GM10248 (cell line): ENCODE data around the gene COX4I2.
A peak's percentile ranks its signal among the peaks of the same experiment; 100 is the strongest.

Experiments
- CTCF ChIA-PET: fragments of 300-600 bp; sonication (Branson Sonifier 250); formaldehyde crosslinking; extraction: SDS; loops from one replicate; lab custom pipeline; 2021; ENCODE audit warnings: antibody characterized with exemption; lab: Yijun Ruan, JAX
- POLR2A ChIA-PET: fragments of 350-650 bp; sonication (Branson Sonifier 250); formaldehyde crosslinking; extraction: SDS; loops from one replicate; lab custom pipeline; 2020; ENCODE audit warnings: antibody characterized with exemption; lab: Yijun Ruan, JAX
- DNase-seq: peaks from one replicate; pipeline ENCODE4 v3.0.0; 2012; ENCODE audit errors: extremely low spot score
- TF ChIP-seq, protein P1 (sequence below): IDR thresholded peaks from 2 replicates; pipeline ENCODE4 v1.5.1; 2012; ENCODE audit warnings: mild to moderate bottlenecking, low read depth; ENCODE audit errors: extremely low read depth, missing control alignments, control extremely low read depth

COX4I2 gene

DNA sequence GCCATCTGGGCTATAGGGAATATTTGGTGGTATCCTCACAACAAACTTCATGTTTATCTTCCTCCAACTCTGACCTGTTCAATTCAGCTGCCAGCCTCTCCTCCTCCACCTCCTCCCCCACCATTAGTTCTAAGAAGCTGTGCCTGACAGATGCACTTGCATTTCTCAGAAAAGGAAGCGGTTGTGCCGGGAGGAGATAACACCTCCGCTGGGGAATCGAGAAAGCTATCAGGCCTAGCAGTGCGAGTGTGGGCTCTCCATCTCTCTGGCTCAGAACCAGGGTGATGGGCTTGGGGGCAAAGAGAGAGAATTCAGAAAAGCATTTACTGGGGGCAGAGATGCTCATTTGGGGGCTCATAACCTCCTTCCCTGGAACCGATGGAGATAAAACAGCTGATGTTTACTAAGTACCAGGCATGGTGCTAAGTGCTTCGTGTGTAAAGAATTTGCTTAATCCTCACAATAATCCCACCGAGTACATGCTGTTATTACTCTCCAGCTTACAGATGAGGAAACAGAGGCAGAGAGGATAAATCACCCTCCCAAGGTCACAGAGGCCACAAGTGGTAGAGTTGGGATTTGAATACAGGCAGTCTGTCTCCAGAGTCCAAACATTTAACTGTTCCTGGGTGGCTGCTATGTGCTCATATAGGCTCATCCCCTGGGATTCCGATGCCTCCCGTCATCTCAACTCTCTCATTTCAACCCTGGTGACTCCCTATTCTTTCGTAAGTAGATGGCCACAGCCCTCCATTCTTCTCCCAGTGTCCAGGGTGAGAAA lies 38.3 kb downstream of the COX4I2 start:
- TF ChIP-seq, protein P1, sequence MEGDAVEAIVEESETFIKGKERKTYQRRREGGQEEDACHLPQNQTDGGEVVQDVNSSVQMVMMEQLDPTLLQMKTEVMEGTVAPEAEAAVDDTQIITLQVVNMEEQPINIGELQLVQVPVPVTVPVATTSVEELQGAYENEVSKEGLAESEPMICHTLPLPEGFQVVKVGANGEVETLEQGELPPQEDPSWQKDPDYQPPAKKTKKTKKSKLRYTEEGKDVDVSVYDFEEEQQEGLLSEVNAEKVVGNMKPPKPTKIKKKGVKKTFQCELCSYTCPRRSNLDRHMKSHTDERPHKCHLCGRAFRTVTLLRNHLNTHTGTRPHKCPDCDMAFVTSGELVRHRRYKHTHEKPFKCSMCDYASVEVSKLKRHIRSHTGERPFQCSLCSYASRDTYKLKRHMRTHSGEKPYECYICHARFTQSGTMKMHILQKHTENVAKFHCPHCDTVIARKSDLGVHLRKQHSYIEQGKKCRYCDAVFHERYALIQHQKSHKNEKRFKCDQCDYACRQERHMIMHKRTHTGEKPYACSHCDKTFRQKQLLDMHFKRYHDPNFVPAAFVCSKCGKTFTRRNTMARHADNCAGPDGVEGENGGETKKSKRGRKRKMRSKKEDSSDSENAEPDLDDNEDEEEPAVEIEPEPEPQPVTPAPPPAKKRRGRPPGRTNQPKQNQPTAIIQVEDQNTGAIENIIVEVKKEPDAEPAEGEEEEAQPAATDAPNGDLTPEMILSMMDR = no peak
- ChIA-PET CTCF (interaction anchor here (1.2 to 7.4 kb wide), 9 partner anchors 8 to 63 kb away, joined by 3 to 65 read pairs (median 12); partner anchors contain the start of gene BCL2L1), POLR2A (interaction anchor here (0.7 kb wide), 1 partner anchor 47 kb away, joined by 3 read pairs; the partner anchor contains the start of gene BCL2L1)
- DNase-seq = peak; percentile 54

DNA sequence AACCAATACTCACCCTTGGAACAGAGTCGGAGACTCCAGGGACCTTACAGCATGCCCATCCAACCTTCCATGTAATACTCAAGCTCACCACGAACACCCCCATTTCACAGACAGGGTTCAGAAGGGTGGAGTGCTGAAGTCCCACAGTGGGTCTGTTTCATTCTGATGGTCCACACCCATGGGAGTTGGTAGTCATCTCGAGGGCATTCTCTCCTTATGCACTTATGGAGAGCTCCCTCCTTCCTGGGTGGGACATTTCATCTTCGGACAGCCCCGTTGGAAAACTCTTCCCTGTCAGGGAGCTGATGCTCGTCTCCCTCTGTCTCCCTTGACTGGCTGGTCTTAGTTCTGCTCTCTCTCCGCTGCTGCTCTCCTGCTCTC lies 38.9 kb downstream of the COX4I2 start:
- TF ChIP-seq, protein P1 = no peak
- ChIA-PET POLR2A (no interaction called here), CTCF (interaction anchor here (1.5 to 7.4 kb wide), 8 partner anchors 8 to 64 kb away, joined by 5 to 65 read pairs (median 12); partner anchors contain the start of gene BCL2L1)
- no peak for DNase-seq

DNA sequence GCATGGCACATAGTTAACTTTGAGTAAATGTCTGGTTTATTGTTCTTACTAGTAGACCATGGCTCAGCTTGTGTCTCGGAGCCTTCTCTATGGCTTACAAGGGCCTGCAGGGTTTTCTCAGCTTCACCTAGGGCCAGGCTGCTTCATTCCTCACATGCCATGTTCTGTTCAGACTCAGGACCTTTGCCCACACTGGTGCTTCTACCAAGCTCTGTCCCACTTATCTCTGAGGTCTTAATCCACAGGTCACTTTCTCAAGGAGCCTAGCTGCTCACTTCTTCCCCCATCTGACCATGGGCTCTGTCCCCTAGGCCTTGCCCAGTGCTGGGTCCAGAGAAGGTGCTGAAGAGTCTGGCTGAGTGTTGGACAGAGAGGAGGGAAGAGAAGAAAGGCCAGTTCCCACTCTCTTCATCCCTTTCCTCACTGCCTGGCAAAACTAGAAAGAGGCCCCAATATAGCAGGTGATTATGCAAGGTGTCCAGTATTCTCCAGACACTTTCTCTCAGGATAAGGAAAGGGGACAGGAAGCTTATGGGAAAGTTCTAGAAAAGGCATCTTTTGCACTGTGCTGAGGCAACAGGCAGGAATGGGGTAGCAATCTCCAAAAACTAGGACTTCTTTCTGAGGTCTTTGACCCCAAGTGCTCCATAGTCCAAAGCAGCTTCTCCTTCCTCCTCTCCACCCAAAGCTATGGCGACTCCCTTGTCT lies 40.0 kb downstream of the COX4I2 start:
- ChIA-PET CTCF (interaction anchor here (1.5 to 7.4 kb wide), 3 partner anchors 17 to 45 kb away, joined by 5 to 65 read pairs (median 64); partner anchors contain the start of gene BCL2L1), POLR2A (no interaction called here)
- TF ChIP-seq, protein P1 = no peak
- DNase-seq = no peak

DNA sequence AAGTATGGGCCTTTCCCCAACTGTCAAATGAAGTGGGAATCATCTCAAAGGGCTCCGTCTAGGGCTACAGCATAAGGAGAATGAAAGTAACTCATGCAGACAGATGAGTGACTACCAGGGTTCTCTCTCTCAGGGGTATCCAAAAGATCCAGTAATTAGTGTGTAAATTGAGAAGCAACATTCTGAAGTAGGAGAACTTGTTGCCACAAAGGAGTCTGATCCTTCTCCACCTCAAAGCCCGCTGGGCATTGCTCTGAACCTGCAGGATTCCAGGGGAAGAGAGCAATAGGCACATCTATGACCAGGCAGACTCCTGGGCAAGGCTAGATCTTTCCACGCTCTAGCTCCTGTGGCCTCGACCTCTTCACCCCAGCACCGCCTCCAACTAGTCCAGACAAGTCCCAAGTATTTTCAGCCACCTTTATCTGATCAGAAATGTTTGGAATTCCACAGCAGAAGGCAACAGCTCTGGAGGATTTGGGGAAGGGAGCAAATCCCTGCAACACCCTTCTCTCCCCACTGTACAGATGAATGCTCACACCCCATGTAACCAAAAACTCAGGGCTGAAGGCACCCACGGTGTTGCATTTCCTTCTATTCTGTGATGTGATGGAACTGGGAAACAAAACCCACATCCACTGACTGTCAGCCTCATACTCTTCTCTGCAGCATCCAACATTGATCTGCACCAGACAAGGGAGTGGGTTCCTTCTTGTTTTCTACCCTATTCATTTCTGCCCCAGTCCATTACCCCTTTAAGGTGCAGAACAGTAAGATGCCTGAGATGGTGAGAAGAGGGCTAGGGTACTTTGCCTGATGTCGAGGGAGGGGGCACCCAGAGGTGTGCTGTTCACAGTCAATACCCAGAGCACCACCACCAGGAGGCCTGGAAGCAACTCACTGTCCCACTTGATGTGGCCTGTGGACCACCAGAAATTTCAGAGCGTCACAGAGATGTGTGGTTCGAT lies 41.0 kb downstream of the COX4I2 start:
- ChIA-PET CTCF (interaction anchor here (1.0 to 7.4 kb wide), 4 partner anchors 18 to 68 kb away, joined by 3 to 65 read pairs (median 34); partner anchors contain the start of gene BCL2L1), POLR2A (no interaction called here)
- no peak for DNase-seq
- TF ChIP-seq, protein P1 = no peak

DNA sequence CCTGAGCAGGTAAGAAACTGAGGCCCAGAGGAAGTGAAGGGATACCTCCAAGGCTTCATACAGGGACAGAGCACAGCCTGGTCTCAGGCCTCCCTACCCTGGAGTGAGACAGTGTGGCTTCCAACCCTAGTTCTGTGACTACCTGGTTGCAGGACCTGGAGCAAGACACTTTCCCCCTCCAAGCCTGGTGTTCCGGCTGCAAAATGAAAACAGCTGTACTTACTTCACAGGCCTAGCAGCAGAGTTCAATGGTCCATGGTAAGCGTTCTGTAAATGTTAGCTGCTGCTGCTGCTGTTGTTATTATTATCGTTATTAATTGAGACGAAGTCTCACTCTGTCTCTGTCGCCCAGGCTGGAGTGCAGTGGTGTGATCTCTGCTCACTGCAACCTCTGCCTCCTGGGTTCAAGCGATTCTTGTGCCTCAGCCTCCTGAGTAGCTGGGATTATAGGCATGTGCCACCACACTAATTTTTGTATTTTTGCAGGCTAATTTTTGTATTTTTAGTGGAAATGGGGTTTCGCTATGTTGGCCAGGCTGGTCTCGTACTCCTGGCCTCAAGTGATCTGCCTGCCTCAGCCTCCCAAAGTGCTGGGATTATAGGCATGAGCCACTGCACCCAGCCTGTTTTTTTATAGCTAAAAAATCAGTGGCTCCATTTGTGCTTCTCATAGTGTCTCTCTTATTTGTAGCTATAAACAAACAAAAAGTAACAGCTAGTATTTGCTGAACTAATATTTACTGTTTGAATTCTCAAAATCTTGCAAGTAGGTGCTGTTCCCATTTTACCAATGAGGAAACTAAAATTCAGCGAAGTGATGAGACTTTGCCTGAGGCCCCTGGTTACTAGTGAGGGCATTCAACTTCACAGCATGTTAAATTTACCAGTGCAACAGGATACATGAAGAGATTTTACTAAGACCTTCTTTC lies 41.9 kb downstream of the COX4I2 start:
- TF ChIP-seq, protein P1 = no peak
- POLR2A ChIA-PET = no interaction called here
- DNase-seq = no peak
- CTCF ChIA-PET = interaction anchor here (0.8 to 7.4 kb wide), 6 partner anchors 15 to 68 kb away, joined by 3 to 65 read pairs (median 4); partner anchors contain the start of gene BCL2L1
